GM12872 (cell line): ENCODE data around the gene DNTT.

Experiments used
- TF ChIP-seq, protein P1 (sequence below): IDR thresholded peaks from 3 replicates; pipeline ENCODE4 v1.5.1; 2011; ENCODE audit warnings: low read depth, mild to moderate bottlenecking, low read length, moderate library complexity; ENCODE audit not compliant: insufficient read depth

Gene DNTT

DNA sequence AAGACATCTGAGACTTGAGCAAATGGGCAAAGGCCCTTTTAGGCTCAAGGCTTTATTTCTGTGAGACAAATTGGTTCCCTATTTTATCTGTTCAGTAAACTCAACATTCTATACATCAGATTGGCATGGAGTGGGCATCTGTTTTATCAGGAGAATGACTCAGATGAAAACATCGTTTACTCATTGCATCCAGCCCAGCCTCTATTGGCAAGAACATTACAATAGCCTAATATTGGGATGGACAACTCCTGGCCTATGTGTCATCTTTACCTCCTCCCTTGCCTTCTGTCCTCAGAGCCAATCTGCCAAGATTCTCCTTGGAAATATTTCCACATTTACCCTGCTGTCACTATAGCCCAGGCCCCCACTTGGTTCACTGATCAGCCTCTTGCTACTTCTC lies 27.4 kb upstream of the DNTT start:
- TF ChIP-seq, protein P1, sequence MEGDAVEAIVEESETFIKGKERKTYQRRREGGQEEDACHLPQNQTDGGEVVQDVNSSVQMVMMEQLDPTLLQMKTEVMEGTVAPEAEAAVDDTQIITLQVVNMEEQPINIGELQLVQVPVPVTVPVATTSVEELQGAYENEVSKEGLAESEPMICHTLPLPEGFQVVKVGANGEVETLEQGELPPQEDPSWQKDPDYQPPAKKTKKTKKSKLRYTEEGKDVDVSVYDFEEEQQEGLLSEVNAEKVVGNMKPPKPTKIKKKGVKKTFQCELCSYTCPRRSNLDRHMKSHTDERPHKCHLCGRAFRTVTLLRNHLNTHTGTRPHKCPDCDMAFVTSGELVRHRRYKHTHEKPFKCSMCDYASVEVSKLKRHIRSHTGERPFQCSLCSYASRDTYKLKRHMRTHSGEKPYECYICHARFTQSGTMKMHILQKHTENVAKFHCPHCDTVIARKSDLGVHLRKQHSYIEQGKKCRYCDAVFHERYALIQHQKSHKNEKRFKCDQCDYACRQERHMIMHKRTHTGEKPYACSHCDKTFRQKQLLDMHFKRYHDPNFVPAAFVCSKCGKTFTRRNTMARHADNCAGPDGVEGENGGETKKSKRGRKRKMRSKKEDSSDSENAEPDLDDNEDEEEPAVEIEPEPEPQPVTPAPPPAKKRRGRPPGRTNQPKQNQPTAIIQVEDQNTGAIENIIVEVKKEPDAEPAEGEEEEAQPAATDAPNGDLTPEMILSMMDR, result no peak

DNA sequence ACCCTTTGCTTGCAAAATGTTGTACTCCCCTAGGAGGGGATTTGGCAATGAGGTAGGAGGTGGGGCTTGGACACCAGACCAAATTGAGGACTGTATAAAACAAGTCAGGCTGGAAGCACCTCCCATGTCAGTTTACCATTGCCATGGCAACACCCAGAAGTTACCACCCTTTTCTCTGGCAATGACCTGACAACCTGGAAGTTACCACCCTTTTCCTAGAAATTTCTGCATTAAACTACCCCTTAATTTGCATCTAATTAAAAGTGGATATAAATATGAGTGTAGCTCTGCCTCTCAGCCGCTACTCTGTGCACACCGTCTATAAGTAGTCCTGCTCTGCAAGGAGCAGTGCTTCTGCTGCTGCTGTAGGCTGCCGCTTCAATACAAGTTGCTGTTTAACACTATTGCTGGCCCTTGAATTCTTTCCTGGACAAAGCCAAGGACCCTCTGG lies 25.0 kb upstream of the DNTT start:
- TF ChIP-seq, protein P1, result no peak

DNA sequence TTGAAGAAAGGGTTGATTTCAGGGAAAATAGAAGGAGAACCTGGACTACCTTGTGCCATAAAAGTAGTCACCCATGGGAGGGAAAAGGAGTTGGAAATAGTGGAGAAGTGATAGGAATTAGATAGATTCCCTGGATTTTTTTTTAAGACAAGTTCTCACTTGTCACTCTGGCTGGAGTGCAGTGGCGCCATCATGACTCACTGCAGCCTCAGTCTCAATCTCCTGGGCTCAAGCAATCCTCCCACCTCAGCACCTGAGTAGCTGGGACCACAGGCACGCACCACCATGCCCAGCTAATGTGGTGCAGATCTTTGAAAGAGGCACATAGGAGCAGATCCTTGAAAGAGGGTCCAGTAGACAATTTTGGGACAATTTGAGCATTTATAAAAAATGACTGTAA lies 23.4 kb upstream of the DNTT start:
- TF ChIP-seq, protein P1, result no peak

DNA sequence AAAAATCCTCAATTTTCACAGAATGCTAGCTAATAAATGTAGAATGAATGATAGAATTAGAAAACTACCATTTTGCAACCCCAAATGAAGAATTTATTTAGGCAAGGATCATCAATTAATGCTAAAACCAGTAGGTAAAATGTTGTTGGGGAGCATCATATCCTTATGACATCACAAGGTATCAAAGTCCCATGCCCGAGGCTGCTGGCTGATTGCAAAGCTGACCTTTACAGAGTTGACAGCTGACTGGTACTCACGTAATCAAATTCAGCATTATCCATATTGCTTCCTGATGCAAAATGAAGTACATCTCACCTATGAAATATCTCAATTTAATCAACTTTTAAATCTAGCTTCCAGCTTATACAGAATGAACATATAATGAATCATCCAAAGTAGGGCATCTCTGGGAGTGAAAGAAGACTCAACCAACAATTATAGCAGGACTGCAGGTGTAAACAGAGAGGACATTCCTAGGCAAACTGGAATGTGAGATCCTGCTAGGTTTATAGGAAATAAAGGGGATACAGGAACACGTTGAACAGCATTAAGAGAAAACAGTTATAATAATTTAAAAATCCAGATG lies 22.7 kb upstream of the DNTT start:
- TF ChIP-seq, protein P1, result no peak

DNA sequence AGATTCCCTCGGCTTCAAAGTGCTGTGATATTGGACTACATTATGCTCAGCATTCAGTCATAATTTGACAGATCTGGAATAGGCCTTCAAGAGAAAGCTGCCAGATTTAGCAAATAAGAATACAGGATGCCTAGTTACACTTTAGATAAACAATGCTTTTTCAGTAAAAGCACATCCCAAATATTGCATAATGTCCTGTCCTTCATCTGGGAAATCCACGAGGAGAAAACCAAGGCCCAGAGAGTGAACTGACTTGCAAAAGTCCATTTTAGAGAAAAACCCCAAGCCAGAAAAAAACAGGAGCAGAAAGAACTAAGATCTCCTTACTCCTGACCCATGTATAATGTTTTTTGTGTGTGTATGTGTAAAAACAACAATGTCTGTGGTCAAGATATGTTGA lies 20.9 kb upstream of the DNTT start:
- TF ChIP-seq, protein P1, result no peak

DNA sequence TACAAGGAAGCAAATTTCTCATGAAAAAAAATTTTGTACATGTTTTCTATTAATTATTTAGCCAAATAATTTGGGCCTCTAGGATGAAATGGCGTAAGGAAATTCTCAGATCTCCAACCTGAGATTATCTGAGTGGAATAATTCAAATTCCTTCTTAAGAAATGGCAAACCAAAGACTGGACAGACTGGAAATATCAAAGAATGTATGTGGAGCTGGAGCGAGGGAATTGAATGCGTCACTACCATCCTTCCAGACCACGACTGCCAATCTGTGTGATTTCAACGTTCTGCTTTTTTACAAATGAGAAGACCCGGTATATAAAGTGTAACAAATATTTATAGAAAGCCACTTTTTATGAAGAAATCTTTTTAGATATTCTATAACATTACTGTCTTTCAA lies 20.5 kb upstream of the DNTT start:
- TF ChIP-seq, protein P1, result no peak

DNA sequence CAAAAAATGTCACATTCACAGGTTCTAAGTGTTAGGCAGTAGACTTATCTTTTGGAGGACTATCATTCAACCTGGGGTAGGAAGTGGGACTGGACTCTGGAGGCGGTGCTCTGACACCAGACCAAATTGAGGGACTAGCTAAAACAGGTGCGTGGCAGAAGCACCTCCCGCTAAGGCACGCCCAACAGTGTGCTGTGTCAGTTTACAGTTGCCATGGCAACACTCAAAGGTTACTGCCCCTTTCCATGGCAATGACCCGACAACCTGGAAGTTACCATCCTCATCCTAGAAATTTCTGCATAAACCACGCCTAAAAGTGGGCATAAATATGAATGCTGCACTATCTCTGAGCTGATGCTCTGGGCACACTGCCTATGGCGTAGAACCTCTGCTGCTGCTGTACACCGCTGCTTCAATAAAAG lies 18.9 kb upstream of the DNTT start:
- TF ChIP-seq, protein P1, result no peak
